GM12891 (cell line): ENCODE measurements around the gene PLCE1.

Experiments
- POLR2A ChIP-seq: IDR thresholded peaks from 2 replicates; pipeline ENCODE4 v1.6.1; 2011; ENCODE audit warnings: low read depth, low read length, control low read depth
- TAF1 ChIP-seq: IDR thresholded peaks from 2 replicates; pipeline ENCODE4 v1.6.1; 2011; ENCODE audit warnings: low read depth, low read length, control low read depth

GRCh38 chr10:94037286-94037685 lies 43.6 kb downstream of the PLCE1 start:
- TF ChIP-seq POLR2A (no peak), TAF1 (no peak)
